K562 (cell line): ENCODE data around the gene GADD45GIP1. TPM values are rescaled to one million over a fixed set of nuclear protein-coding genes. Genes with fewer than 3 reads are reported as not detected.
A peak's percentile ranks its signal among the peaks of the same experiment; 100 is the strongest.

Source experiments
- ARID3A ChIP-seq: IDR thresholded peaks from 2 replicates; pipeline ENCODE4 v1.6.1; 2012; ENCODE audit warnings: low read depth, low read length, improper control_type of control experiment, borderline replicate concordance
- BRF1 ChIP-seq: IDR thresholded peaks from 3 replicates; pipeline ENCODE4 v1.6.1; 2011; ENCODE audit warnings: borderline replicate concordance, mild to moderate bottlenecking; ENCODE audit not compliant: insufficient read length; ENCODE audit errors: extremely low read depth
- ESRRA ChIP-seq: fragments of 450-650 bp; IDR thresholded peaks from 2 replicates; pipeline ENCODE4 v1.6.1; 2014; ENCODE audit warnings: low read depth, mild to moderate bottlenecking, moderate library complexity, borderline replicate concordance
- HDAC1 ChIP-seq, 2 experiments: fragments of 450-650 bp; IDR thresholded peaks; 2 replicates each; pipeline ENCODE4 v1.6.1; 2016 to 2017; ENCODE audit warnings: inconsistent platforms in 1 of 2, mild to moderate bottlenecking in 1 of 2, moderate library complexity in 1 of 2
- HDAC3 ChIP-seq: fragments of 450-650 bp; IDR thresholded peaks from 2 replicates; pipeline ENCODE4 v1.6.1; 2018; ENCODE audit warnings: borderline replicate concordance, mild to moderate bottlenecking, moderate library complexity; ENCODE audit not compliant: partially characterized antibody
- HMG20A ChIP-seq: fragments of 450-650 bp; formaldehyde crosslinking; conservative IDR thresholded peaks from 2 replicates; pipeline ENCODE4 v1.4.0; 2020; ENCODE audit warnings: mild to moderate bottlenecking, mixed read lengths
- MCM3 ChIP-seq: fragments of 450-650 bp; IDR thresholded peaks from 2 replicates; pipeline ENCODE4 v1.6.1; 2016
- MYBL2 ChIP-seq, 2 experiments: fragments of 450-650 bp in 1 of 2; sonication (generic) in 1 of 2; formaldehyde crosslinking in 1 of 2; IDR thresholded peaks; 2 replicates each; pipeline versions ENCODE4 v1.6.1 to v1.8.1; 2017 to 2022; ENCODE audit warnings: borderline replicate concordance in 1 of 2, inconsistent platforms in 1 of 2, low read depth in 1 of 2, mild to moderate bottlenecking in 1 of 2, missing genetic modification reagents in 1 of 2, moderate library complexity in 1 of 2
- MYC ChIP-seq, 2 experiments: fragments of 250-450 bp in 1 of 2; sonication (Bioruptor Pico) in 1 of 2; IDR thresholded peaks; 2 replicates each; pipeline versions ENCODE4 v1.5.1 to v1.6.1; 2012 to 2021; ENCODE audit warnings: low read depth in 2 of 2, borderline replicate concordance in 1 of 2, improper control_type of control experiment in 1 of 2, low read length in 1 of 2, mild to moderate bottlenecking in 1 of 2, moderate library complexity in 1 of 2
- RFX7 ChIP-seq: fragments of 250-450 bp; sonication (Bioruptor Pico); IDR thresholded peaks from 2 replicates; pipeline ENCODE4 v1.5.1; 2021; ENCODE audit warnings: mild to moderate bottlenecking
- TBL1XR1 ChIP-seq, 2 experiments: IDR thresholded peaks; 2 replicates each; pipeline ENCODE4 v1.6.1; 2012; ENCODE audit warnings: improper control_type of control experiment in 2 of 2, low read length in 2 of 2, mild to moderate bottlenecking in 1 of 2
- TCF7L2 ChIP-seq: fragments of 150-350 bp; IDR thresholded peaks from 2 replicates; pipeline ENCODE4 v1.6.1; 2016; ENCODE audit warnings: low read depth, mild to moderate bottlenecking, low read length, moderate library complexity
- ZC3H8 ChIP-seq: fragments of 450-650 bp; IDR thresholded peaks from 2 replicates; pipeline ENCODE4 v1.6.1; 2017
- ZNF217 ChIP-seq: sonication (generic); formaldehyde crosslinking; IDR thresholded peaks from 2 replicates; pipeline ENCODE4 v1.8.0; 2022; ENCODE audit warnings: mild to moderate bottlenecking, missing genetic modification reagents
- ZNF586 ChIP-seq: fragments of 450-650 bp; formaldehyde crosslinking; conservative IDR thresholded peaks from 2 replicates; pipeline ENCODE4 v1.4.0; 2020; ENCODE audit warnings: mild to moderate bottlenecking, moderate library complexity
- ZNF699 ChIP-seq: fragments of 250-450 bp; sonication (Bioruptor Pico); IDR thresholded peaks from 2 replicates; pipeline ENCODE4 v1.8.0; 2021; ENCODE audit warnings: mild to moderate bottlenecking, moderate library complexity; ENCODE audit not compliant: insufficient replicate concordance
- polyA plus RNA-seq, 8 experiments: library from polyadenylated mRNA; depleted of rRNA in 4 of 8; stranded (reverse) in 5 of 8; unstranded in 3 of 8; fragments of >200 nt; fragmentation: Nextera tagmentation in 2 of 8; fragmentation: Illumina TruSeq in 1 of 8; extraction: Ambion mirVana in 2 of 8; extraction: Trizol in 1 of 8; gene quantifications; 2 replicates each; pipeline versions ENCODE4 v1.2.1 to v1.2.3, GENCODE V29; 2011 to 2014; ENCODE audit warnings: inconsistent platforms in 1 of 8, missing spikeins in 1 of 8
- total RNA-seq, 7 experiments: library from RNA; depleted of rRNA in 6 of 7; stranded (reverse); fragments of >200 nt in 6 of 7; fragmentation: Illumina TruSeq in 2 of 7; extraction: Trizol in 2 of 7; gene quantifications; 2 replicates each; pipeline versions ENCODE4 v1.2.1 to v1.2.3, GENCODE V29; 2011 to 2021; ENCODE audit warnings: low replicate concordance in 1 of 7
- TF ChIP-seq, protein P1 (sequence below): fragments of 450-650 bp; IDR thresholded peaks from 2 replicates; pipeline ENCODE4 v1.6.1; 2018; ENCODE audit warnings: mild to moderate bottlenecking, low read depth; ENCODE audit not compliant: partially characterized antibody
- TF ChIP-seq, protein P2 (sequence below), 2 experiments: IDR thresholded peaks; 2 replicates each; pipeline ENCODE4 v1.6.1; 2012; ENCODE audit warnings: improper control_type of control experiment in 2 of 2, low read depth in 2 of 2, low read length in 2 of 2, borderline replicate concordance in 1 of 2
- TF ChIP-seq, protein P3 (sequence below): fragments of 450-650 bp; IDR thresholded peaks from 2 replicates; pipeline ENCODE4 v1.6.1; 2016; ENCODE audit warnings: low read depth, mild to moderate bottlenecking, moderate library complexity

The GADD45GIP1 gene
- total and polyA plus RNA-seq, 9 of the 15 experiments (the other 6 are each of a cell fraction or from before 2014, with no cell fraction given) = 5.1 to 161 (median 29.2) TPM

DNA sequence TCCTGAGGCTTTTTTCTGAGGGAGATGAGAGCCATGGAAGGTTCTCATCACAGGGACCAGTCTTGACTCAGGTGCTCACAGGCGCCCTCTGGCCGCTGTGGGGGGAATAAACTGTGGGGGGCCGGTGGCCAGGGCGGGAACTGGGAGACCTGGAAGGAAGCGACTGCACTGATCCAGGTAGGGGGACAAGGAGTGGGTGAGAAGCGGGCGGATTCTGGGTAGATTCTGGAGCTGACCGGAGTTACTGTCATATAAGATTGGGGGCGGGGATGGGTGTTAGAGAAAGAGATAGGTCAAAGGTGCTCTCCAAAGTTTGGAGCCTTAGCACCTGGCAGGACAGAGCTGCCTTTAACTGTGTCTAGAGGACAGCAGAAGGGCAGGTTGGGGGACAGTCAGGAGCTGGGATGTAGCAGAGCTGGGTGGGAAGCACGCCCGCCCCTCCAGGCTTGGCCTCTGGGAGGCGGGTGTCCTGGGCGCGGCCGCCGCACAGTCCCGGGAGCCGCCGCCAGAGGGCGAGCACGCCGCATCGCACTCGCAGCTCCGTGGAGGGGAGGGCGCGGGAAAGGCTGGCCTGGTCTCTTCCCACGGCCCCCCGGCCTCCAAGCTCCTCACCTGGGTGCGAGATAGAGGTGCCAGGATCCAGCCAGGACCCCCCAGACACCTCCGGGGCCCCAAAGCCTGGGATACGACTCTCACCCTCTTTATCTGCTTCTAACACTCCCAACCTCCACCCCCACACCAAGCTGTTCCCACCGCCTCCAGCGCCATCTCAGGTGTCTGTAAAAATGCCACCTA lies 8.2 kb upstream of the GADD45GIP1 start (continued):
- TF ChIP-seq MYBL2 (IDR thresholded peaks at IDR 0.05; ENCODE audit: low read depth) (no peak), MYBL2 (CRISPR knock-in tag; IDR thresholded peaks at IDR 0.05; ENCODE audit: borderline replicate concordance) (no peak), ZNF586 (CRISPR knock-in tag) (no peak), ARID3A (no peak), HDAC3 (no peak), TBL1XR1 (IDR thresholded peaks at IDR 0.05; ENCODE audit: low read length in 2 of 2) (no peak), ZNF699 (no peak), ZNF217 (CRISPR knock-in tag) (no peak), RFX7 (no peak), BRF1 (no peak), HMG20A (CRISPR knock-in tag) (no peak), ESRRA (peak; percentile 75; the same call in 1 of the 2 replicates), MCM3 (no peak), TCF7L2 (no peak), HDAC1 (IDR thresholded peaks at IDR 0.05) (peak in 1 of 2 experiments; percentile 72; a peak in 1 of 4 replicates), ZC3H8 (no peak), MYC (IDR thresholded peaks at IDR 0.05; ENCODE audit: low read depth, low read length) (peak; percentile 37; the same call in 1 of the 2 replicates), MYC (CRISPR knock-in tag; IDR thresholded peaks at IDR 0.05; ENCODE audit: borderline replicate concordance, low read depth) (no peak)
- TF ChIP-seq, protein P1, sequence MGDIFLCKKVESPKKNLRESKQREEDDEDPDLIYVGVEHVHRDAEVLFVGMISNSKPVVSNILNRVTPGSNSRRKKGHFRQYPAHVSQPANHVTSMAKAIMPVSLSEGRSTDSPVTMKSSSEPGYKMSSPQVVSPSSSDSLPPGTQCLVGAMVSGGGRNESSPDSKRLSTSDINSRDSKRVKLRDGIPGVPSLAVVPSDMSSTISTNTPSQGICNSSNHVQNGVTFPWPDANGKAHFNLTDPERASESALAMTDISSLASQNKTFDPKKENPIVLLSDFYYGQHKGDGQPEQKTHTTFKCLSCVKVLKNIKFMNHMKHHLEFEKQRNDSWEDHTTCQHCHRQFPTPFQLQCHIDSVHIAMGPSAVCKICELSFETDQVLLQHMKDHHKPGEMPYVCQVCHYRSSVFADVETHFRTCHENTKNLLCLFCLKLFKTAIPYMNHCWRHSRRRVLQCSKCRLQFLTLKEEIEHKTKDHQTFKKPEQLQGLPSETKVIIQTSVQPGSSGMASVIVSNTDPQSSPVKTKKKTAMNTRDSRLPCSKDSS = no peak
- TF ChIP-seq, protein P2, sequence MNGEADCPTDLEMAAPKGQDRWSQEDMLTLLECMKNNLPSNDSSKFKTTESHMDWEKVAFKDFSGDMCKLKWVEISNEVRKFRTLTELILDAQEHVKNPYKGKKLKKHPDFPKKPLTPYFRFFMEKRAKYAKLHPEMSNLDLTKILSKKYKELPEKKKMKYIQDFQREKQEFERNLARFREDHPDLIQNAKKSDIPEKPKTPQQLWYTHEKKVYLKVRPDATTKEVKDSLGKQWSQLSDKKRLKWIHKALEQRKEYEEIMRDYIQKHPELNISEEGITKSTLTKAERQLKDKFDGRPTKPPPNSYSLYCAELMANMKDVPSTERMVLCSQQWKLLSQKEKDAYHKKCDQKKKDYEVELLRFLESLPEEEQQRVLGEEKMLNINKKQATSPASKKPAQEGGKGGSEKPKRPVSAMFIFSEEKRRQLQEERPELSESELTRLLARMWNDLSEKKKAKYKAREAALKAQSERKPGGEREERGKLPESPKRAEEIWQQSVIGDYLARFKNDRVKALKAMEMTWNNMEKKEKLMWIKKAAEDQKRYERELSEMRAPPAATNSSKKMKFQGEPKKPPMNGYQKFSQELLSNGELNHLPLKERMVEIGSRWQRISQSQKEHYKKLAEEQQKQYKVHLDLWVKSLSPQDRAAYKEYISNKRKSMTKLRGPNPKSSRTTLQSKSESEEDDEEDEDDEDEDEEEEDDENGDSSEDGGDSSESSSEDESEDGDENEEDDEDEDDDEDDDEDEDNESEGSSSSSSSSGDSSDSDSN (IDR thresholded peaks at IDR 0.05; ENCODE audit: borderline replicate concordance in 1 of 2, low read depth in 2 of 2, low read length in 2 of 2) = no peak
- TF ChIP-seq, protein P3, sequence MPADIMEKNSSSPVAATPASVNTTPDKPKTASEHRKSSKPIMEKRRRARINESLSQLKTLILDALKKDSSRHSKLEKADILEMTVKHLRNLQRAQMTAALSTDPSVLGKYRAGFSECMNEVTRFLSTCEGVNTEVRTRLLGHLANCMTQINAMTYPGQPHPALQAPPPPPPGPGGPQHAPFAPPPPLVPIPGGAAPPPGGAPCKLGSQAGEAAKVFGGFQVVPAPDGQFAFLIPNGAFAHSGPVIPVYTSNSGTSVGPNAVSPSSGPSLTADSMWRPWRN = no peak
